Measurements from ENCODE around the gene ESYT3. TPM values are rescaled to one million over a fixed set of nuclear protein-coding genes. Genes with fewer than 3 reads are reported as not detected.

Gene ESYT3
- total and polyA plus RNA-seq, 4 donors, result under 0.01 to 0.07 (median 0.05) TPM

GRCh38 chr3:138442433-138442832 lies 8.0 kb downstream of the ESYT3 start:
- Histone ChIP-seq H3K27ac (ENCODE audit: low read depth in 1 of 2, low read length in 2 of 2) (no peak overlapping the region), H3K9ac (ENCODE audit: low read depth in 1 of 2, low read length in 2 of 2) (no peak overlapping the region), H3K9me3 (ENCODE audit: control insufficient read depth in 4 of 4, low read length in 3 of 4) (no peaks in the 10 kb centered on the region), H3K36me3 (ENCODE audit: control insufficient read depth in 4 of 4, insufficient read depth in 3 of 4, low read depth in 1 of 4, low read length in 3 of 4) (no peaks in the 10 kb centered on the region), H3K4me1 (ENCODE audit: control insufficient read depth in 4 of 4, insufficient read depth in 4 of 4, low read length in 3 of 4) (no peaks in the 10 kb centered on the region), H3K4me3 (ENCODE audit: low read depth in 1 of 3, low read length in 3 of 3) (no peak overlapping the region), H3K27me3 (ENCODE audit: control insufficient read depth in 4 of 4, insufficient read depth in 4 of 4, low read length in 3 of 4) (peaks cover 0 to 1% (median 0%) of the 10 kb centered on the region in 4 donors)
- DNase-seq (ENCODE audit: low spot score), result no peak
- WGBS, result 86% methylated on average over 5 of the region's 5 CpGs
- TF ChIP-seq REST (IDR thresholded peaks at IDR 0.05) (no peak), NR2F2 (IDR thresholded peaks at IDR 0.05) (no peak), GABPA (IDR thresholded peaks at IDR 0.05 in 1 of 2, conservative IDR thresholded peaks at IDR 0.05 in 1 of 2) (no peak), HNF4G (IDR thresholded peaks at IDR 0.05) (no peak), FOXA2 (IDR thresholded peaks at IDR 0.05) (no peak), RXRA (IDR thresholded peaks at IDR 0.05) (no peak), FOXA1 (IDR thresholded peaks at IDR 0.05) (no peak), YY1 (IDR thresholded peaks at IDR 0.05) (no peak), JUND (IDR thresholded peaks at IDR 0.05) (no peak), TAF1 (conservative IDR thresholded peaks at IDR 0.05) (no peak), SP1 (IDR thresholded peaks at IDR 0.05) (no peak), RAD21 (IDR thresholded peaks at IDR 0.05) (no peak), EGR1 (IDR thresholded peaks at IDR 0.05; ENCODE audit: low read depth in 2 of 2) (no peak), HNF4A (conservative IDR thresholded peaks at IDR 0.05) (no peak), ZBTB33 (IDR thresholded peaks at IDR 0.05) (no peak)
- TF ChIP-seq, protein P1, sequence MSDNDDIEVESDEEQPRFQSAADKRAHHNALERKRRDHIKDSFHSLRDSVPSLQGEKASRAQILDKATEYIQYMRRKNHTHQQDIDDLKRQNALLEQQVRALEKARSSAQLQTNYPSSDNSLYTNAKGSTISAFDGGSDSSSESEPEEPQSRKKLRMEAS (IDR thresholded peaks at IDR 0.05), result no peak
- TF ChIP-seq, protein P2, sequence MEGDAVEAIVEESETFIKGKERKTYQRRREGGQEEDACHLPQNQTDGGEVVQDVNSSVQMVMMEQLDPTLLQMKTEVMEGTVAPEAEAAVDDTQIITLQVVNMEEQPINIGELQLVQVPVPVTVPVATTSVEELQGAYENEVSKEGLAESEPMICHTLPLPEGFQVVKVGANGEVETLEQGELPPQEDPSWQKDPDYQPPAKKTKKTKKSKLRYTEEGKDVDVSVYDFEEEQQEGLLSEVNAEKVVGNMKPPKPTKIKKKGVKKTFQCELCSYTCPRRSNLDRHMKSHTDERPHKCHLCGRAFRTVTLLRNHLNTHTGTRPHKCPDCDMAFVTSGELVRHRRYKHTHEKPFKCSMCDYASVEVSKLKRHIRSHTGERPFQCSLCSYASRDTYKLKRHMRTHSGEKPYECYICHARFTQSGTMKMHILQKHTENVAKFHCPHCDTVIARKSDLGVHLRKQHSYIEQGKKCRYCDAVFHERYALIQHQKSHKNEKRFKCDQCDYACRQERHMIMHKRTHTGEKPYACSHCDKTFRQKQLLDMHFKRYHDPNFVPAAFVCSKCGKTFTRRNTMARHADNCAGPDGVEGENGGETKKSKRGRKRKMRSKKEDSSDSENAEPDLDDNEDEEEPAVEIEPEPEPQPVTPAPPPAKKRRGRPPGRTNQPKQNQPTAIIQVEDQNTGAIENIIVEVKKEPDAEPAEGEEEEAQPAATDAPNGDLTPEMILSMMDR (IDR thresholded peaks at IDR 0.05; ENCODE audit: low read depth, low read length, missing input control), result no peak
- TF ChIP-seq, protein P3, sequence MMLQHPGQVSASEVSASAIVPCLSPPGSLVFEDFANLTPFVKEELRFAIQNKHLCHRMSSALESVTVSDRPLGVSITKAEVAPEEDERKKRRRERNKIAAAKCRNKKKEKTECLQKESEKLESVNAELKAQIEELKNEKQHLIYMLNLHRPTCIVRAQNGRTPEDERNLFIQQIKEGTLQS (IDR thresholded peaks at IDR 0.05), result no peak

Measured in liver (tissue), 9 donors.